DMS153 treated with DMSO at 0.1 percent for 48 hours (cell line): ENCODE measurements around the gene MFF.
"Not testable (repeated sequence)": the region's sequence is repeated elsewhere in the genome, so short reads cannot be mapped to it uniquely, and the experiment has no call there.

ENCODE experiments used
- DNase-seq: peaks from one replicate; lab custom pipeline; 2025; ENCODE audit not compliant: unreplicated experiment; lab: John Stamatoyannopoulos, UW

Gene MFF

DNA sequence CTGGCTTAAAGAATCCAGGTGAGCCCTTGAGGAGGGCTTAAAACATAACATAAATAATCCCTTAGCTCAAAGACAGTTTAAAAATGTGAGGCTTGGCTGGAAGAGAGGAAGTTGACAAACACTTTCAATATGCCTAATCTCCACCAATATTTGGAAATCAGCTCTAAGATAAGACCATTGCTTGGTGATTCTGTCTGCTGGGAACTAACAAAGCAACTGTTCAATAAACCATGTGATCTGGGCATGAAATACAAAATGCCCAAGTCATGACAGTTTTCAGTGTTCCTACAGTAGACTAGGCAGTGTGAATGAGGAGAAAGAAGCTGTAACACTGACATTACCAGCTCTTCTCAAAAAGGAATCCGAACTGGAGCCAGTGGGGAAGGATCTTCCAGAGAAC, 10.7 kb downstream of the MFF start:
- DNase-seq, result no peak

DNA sequence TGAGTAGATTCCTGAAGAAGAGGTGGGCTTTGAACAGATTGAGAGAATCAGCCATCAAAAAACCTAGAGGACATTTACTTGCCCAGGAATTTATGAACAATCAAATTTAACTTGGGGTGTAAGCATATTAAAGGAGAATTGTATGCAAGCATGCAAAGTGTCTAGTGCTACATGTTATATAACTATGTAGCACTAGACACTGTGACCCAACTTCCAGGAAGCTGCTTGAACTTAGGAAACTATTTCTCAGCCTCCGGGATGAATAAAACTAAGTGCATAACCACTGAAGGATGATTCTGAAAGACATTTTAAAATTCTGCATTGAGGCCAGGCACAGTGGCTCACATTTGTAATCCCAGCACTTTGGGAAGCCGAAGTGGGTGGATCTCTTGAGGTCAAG, 12.4 kb downstream of the MFF start:
- DNase-seq, result no peak

DNA sequence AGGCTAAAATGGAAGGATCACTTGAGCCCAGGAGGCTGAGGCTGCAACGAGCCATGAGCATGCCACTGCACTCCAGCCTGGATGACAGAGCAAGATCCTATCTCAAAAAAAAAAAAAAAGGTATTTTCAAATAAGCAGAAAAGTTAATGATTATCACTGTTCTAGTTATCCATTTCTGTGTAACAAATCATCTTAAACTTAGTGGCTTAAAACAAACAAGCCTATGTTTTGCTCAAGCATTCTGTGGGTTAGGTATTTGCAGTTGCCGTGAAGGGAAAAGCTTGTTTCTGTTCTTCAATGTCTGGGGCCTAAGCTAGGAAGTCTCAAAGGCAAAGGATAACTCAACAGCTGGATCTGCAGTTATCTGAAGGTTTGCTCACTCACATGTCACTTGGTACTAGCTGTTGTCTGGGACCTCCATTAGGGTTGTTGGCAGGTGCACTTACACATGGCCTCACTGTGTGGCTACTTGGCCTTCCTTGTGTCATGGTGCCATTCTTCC, 14.1 kb downstream of the MFF start:
- no peak for DNase-seq

- DNase-seq, result no peak
Observed at GRCh38 chr2:227340106-227340505, 15.1 kb downstream of the MFF start.

DNA sequence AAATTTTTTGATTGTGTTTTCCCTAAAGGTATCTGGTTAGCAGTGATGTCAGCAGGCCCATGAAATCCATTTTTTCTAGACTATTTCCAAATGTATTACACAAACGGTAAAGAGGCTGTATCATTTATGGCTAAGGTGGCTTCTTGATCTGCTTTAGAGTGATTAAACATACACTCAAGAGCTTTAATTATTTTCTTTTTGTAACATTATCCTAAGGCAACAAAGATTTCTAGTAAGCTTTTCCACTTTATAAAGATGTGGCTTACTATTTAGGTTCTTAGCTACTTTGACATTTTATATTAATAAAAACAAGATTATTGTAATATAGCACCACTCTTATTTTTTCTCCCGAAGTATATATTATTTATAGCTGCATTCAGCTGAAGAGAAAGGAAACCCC, 16.5 kb downstream of the MFF start:
- no peak for DNase-seq

GRCh38 chr2:227344231-227344630, 19.2 kb downstream of the MFF start:
- DNase-seq, result no peak

- DNase-seq, result no peak
Observed at GRCh38 chr2:227347117-227347516, 22.1 kb downstream of the MFF start.

DNA sequence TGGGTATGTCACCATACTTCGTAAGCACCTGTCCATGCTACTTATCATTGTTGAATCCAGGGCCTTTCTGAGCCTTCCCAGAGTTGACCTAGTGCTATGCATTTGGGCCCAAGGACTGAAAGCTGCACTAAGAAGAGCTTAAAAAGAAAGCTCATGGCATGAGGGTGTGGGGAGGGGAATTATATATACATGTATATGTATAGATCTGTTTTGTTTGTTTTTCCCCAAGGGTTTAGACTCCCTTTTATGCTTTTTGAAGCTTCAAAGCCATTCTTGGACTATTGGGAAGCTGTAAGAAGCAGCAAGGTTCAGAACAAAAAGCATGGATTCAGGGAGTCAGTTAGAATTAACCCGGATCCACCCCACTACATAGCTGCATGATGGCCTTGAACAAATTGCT, 23.3 kb downstream of the MFF start:
- DNase-seq, result no peak

DNA sequence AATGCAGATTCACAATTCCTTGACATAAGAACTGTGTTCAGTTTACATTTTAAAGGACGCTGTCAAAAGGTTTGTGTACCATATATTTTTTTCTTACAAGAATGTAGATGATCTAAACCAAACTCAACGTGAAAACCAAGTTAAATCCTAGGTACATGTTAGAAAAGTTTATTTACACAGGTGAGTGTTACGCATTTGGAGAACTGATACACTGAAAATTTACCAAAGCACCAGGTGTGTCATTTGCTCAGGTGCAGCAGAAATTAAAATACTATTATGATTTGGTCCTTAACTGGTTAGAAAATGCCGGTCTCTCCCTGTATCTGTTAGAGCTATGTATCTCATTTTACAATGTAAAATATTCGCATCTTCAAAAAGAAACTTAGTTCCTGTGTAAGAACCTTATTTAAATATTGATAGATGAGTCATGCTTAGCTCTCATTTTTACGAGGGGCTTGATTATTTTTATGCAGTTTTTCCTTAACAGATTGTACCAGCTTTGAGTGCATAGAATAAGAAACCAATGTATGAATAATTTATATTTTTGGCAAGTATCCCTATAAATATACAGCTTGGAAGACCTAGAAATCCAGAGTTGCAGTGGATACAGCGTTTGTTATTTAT, 25.1 kb downstream of the MFF start:
- no peak for DNase-seq

DNA sequence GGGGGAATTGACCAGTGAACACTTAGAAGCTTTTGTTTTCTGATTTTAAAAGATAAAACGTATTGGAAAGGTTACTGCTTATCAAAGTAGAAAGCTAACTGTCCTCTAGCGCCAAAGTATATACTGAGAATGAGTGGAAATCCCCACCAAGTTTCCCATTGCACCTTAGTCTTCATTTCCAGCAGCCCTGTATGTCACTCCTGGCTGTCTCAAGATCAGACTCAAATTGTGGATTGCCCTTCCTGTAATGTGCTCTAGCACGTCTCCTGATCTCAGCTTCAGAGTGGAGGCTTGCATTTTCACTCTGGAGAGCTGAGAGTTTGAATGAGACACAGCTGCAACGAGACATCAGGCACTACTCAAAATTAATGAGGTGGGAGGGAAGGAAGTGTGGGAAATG, 26.6 kb downstream of the MFF start:
- no peak for DNase-seq

DNA sequence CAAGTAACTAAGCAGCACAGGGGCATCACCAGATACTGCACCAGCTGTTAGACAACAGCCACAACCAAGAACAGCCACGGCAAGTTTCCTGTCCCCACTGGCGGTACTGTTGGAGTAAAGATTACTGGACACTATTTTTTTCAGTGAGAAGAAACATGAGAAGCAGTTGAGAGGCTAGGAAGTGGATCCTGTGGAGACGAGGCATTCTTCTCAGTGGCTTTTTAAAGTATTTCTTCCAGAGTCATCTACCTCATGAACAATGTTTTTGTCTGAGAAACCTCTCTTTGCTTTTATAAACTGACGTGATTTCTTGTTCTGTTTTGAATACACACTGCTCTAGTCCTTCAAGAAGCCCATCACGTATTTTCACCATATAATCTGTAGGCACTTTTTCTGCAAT, 35.3 kb downstream of the MFF start:
- no peak for DNase-seq

DNA sequence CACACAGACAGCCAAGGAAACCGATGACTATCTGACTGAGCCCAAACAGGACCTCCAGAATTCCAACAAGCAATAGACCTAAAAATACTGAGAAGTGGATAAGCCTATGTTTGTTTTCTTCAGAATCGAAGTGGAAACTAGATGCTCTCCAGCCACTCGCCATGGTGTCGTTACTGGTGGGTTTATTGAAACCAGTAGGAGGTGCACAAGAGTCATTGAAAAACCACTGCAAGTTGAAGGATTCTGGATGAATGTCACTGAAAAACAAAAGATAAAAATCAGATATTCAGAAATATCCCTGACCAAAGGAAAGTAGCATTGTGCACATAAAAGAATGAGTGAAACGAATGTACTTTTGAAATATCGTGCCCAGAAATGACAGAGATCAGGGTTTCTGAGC, 38.7 kb downstream of the MFF start:
- DNase-seq, result no peak

DNA sequence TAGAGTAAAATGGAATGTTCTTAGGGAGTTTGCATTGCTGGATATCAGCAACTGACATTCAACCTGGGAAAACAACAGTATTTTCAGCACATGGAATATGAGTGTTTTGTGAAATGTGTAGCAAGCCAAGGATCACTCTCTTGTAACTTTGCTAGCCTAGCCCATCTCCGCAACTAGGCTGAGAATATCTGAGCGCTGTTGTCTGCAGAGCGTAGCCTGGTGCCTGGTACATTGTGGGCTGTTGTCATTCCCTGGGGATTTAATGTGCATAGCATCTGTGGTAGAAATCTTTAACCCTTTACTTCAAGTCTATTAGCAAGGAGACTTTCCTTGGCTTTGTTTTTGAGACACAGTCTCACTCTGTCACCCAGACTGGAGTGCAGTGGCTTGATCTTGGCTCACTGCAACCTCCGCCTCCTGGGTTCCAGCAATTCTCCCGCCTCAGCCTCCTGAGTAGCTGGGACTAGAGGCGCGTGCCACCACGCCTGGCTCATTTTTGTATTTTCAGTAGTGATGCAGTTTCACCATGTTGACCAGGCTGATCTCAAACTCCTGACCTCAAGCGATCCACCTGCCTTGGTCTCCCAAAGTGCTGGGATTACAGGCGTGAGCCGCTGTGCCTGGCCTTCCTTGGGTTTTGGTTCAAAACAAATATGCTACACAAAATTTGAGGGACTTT, 39.7 kb downstream of the MFF start:
- not testable (repeated sequence) for DNase-seq

DNA sequence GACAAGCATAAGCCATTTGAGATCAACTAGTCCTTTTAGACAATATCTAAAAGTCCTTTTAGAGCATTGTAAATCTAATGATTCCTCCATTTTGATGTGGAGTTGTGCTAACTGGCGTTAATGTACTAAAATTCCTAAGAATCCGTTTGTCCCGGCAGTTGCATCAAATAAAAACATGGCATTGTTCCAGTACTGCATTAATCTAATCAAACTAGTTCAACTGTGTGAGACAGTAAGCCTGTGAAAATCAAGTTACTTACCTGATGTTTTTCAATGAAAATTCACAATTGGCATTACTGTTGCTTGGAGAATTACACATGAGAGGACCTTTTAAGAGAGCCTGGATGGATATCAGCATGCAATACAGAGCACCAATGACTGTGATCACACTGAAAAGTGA, 40.8 kb downstream of the MFF start:
- no peak for DNase-seq

DNA sequence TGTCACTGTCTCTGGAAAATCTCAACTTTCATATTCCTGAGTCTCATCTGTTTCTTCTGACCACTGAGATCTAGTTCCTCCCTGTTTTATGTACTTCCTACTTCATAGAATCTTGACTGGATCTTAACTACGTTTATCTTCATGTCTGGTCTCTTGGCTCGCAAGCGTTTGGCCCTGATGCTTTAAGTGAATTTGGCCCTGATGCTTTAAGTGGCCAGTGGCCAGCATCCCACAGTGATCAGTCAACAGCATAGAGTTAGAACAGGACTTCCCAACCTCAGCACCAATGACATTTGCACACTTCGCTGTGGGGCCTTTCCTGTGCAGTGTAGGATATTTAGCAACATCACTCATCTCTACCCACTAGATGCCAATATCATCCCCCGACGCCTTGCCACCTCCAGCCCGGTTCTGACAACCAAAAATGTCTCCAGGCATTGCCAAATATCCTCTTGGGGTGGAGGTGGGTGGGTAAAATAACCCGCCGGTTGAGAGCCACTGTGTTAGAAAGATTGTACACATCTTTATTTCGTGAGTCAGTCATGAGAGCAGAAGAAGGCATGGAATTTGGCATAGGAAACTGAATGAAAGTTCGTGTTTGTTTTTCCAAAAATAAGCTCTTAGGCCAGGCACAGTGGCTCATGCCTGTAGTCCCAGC, 41.8 kb downstream of the MFF start:
- no peak for DNase-seq

GRCh38 chr2:227367427-227367795, 42.4 kb downstream of the MFF start:
- no peak for DNase-seq

- no peak for DNase-seq
Observed at GRCh38 chr2:227368574-227368973, 43.5 kb downstream of the MFF start.

GRCh38 chr2:227370092-227370491, 45.0 kb downstream of the MFF start:
- DNase-seq, result no peak

GRCh38 chr2:227370791-227371312, 45.8 kb downstream of the MFF start:
- no peak for DNase-seq

- DNase-seq, result no peak
Observed at GRCh38 chr2:227373389-227373788, 48.3 kb downstream of the MFF start.

GRCh38 chr2:227374158-227374557, 49.1 kb downstream of the MFF start:
- no peak for DNase-seq
